Bronchial smooth muscle cell (primary cell): ENCODE measurements around the gene UBAP2. TPM values are rescaled to one million over a fixed set of nuclear protein-coding genes. Genes with fewer than 3 reads are reported as not detected.

ENCODE experiments used
- total RNA-seq: library from RNA; depleted of rRNA; stranded (reverse); fragments of >200 nt; gene quantifications from 2 replicates; pipeline ENCODE4 v1.2.1, GENCODE V29; 2014

Gene UBAP2, protein sequence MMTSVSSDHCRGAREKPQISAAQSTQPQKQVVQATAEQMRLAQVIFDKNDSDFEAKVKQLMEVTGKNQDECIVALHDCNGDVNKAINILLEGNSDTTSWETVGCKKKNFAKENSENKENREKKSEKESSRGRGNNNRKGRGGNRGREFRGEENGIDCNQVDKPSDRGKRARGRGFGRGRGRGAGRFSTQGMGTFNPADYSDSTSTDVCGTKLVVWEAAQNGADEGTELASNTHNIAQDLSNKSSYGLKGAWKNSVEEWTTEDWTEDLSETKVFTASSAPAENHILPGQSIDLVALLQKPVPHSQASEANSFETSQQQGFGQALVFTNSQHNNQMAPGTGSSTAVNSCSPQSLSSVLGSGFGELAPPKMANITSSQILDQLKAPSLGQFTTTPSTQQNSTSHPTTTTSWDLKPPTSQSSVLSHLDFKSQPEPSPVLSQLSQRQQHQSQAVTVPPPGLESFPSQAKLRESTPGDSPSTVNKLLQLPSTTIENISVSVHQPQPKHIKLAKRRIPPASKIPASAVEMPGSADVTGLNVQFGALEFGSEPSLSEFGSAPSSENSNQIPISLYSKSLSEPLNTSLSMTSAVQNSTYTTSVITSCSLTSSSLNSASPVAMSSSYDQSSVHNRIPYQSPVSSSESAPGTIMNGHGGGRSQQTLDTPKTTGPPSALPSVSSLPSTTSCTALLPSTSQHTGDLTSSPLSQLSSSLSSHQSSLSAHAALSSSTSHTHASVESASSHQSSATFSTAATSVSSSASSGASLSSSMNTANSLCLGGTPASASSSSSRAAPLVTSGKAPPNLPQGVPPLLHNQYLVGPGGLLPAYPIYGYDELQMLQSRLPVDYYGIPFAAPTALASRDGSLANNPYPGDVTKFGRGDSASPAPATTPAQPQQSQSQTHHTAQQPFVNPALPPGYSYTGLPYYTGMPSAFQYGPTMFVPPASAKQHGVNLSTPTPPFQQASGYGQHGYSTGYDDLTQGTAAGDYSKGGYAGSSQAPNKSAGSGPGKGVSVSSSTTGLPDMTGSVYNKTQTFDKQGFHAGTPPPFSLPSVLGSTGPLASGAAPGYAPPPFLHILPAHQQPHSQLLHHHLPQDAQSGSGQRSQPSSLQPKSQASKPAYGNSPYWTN
- total RNA-seq, result 16.7 and 22.0 TPM in 2 replicates

DNA sequence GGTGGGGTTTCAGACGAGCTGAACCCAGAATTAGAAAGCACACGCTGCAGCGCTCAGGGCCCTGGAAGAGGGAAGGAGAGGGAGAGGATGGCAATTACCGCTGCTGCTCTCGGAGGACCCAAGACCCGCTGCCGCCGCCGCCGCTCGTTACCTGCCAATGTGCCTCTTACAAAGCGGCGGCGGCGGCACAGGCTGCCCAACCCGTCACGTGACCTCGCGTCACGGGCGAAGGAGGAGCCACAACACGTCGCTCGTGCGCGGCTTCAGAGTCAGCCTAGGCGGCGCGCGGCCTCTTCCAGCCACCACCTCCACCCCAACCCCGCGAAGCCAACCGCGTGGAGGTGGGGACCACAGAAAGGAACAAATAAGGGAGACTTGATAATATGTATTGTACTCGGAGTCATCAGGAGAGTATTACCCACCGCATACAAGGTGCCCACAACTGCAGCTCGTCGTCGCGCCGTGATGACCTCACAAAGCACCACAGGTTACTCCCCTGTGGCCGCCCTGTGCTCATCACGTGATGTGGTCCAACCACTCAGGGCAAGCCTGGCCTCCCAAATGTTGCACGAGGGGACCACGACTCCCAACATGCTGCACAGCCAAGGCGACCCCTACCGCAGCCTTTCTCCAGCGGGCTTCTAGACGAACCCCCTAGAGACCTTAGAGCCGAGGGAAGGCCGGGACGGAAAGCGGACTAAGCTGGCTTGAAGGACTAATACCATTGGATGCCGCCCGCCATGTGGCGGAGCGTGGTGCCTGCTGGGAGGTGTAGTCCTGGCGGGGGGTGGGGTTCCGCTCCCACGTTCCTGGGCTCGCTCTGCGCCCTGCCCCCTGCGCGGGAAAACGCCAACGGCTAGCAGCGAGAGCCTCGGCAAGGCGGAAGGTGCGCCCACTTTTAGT is at the start of gene UBAP2:
Gene UBAP2, minus strand, starts transcription at position 161 of the 903 bp plus-strand sequence. CDS start 31,739 bp downstream, outside the sequence.

Other genes starting within 250 kb of the UBAP2 start
- 17.8 and 18.8 TPM in 2 replicates for gene UBE2R2, start 231.7 kb downstream of the UBAP2 start, total RNA-seq
- gene DCAF12, start 77.8 kb upstream of the UBAP2 start, total RNA-seq, result 4.7 and 4.9 TPM in 2 replicates
- 17.9 and 23.5 TPM in 2 replicates for gene UBAP1, start 130.2 kb upstream of the UBAP2 start, total RNA-seq